NCI-H187 (cell line): ENCODE results near the gene SLC7A1.

ENCODE experiments used
- DNase-seq, 2 experiments: peaks; one replicate each; lab custom pipeline; 2025; lab: John Stamatoyannopoulos, UW

Gene SLC7A1

DNA sequence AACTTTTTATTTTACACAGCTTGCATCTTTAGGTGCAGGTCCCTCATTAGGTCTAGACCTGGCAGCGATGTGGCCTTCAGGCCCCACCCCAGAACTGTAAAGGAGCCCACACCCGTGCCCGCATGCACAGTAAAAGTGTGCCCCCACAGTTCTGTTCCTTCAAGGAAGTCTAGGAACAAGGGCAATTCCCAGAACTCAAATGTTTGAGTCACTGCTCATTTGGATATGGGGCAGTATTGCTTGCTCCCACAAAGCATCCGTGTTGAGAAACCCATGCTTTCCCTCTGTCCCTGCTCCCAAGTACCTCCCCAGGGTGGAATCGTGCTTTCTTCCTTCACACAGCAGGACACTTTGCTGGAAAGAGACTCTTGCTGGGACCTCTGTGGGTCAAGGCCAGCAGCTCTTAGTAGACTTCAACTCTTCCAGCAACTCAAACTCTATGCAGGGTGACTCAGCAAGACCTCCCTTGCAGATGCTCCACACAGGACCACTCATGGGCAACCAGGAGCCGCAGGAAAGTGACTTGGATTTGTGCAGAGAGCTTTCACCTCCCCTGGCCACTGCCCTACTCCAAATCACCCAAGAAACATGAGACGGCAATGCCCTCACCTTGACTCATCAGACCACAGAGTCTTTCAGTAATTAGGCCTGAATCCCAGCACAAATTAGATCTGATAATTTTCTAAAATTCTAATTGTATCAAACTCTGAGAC is 12.3 kb downstream of the SLC7A1 start:
- DNase-seq: no peak

- DNase-seq: no peak
Measured at GRCh38 chr13:29582171-29582570, 13.3 kb downstream of the SLC7A1 start.

- DNase-seq: no peak
Measured at GRCh38 chr13:29581666-29582065, 13.8 kb downstream of the SLC7A1 start.

DNA sequence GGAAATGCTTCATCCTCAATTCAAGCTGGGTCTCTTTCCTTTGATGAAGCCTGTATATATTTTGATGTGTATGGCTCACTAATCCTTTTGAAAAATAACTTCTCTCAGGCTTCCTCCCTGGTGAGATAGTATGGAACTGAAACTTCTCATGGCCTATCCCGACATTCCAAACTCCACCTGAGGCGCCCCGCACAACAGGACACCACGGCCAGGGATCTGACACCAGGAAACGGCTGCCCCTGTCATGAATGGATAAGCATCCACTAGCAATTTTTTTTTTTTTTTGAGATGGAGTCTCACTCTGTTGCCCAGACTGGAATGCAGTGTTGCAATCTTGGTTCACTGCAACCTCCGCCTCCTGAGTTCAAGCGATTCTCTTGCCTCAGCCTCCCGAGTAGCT is 16.4 kb downstream of the SLC7A1 start:
- DNase-seq: no peak

DNA sequence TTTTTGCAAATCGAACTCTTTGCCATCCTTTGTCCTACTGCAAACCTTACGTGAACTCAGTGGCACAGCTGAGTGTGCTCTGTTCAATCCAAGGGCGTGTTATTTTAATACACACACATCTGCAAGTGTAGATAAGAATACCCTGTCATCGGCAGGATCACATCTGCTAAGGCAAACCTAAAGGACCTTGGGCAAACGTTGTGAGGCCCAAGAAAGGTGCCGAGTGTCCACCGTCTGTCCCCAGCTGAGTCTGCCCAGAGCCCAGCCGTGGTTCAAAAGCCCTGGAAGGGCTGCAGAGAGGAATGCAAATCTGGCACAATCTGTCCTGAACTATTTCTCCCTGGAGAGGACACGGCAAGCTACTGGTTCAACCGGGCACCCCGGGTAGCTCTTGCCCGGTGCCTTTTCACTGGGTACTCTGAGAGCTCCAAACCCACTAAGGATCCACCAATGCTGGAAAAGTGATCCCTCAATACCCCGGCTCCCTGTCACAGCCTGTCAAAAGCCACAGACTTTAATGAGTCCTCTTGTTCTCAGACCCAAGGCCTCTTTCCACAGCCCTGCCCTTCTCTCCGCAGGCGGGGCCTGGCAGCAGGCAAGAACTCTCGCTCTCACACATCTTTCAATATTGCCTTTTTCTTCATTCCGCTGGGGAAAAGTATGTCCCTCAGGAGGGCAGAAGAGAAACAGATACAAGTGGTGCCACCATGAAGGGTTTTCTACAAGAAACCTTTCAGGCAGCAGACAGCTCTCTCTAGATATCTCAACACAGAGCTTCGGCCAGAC is 17.0 kb downstream of the SLC7A1 start:
- DNase-seq: no peak

- DNase-seq: no peak
Measured at GRCh38 chr13:29577136-29578051, 18.1 kb downstream of the SLC7A1 start.

- DNase-seq: no peak
Measured at GRCh38 chr13:29576581-29576980, 18.9 kb downstream of the SLC7A1 start.

- DNase-seq: no peak
Measured at GRCh38 chr13:29575098-29575497, 20.4 kb downstream of the SLC7A1 start.

DNA sequence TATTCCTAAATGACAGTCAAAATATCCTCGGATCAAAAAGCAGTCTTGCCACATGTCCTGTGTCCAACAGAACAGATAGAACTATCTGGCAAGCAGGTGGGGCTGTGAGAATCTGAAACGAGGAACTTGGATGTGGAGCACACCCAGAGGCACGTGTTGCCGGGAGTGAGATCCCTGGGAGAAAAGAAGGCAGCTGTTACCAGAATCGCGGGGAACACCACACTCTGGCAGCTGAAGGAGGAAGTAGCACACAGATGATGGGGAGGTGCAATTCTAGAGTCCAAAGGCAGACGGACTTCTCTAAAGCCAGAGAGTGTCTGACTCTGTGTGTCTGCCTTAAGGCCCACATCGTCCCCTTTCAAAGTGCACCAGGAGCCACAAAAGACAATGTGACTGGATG is 22.3 kb downstream of the SLC7A1 start:
- DNase-seq: peak; percentile 8 to 16

DNA sequence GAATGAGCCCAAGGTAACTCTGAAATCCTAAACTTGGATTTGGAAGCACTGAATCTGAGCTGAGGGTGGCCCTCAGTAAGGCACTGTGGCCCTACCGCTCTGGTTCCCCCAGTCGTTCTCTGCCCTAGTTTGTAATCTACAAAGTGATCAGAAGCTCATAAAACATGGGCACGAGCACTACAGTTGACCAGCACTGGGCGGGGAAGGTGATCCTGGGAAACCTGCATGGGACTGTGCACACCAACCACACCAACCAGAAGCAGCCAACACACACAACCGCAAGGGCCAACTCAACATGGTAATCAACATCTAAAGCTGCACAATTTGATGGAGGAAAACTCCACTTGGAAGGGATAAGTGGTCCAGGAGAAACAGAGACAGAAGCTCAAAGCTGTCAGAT is 22.9 kb downstream of the SLC7A1 start:
- no peak for DNase-seq

GRCh38 chr13:29571876-29572570 is 23.5 kb downstream of the SLC7A1 start:
- DNase-seq: no peak

GRCh38 chr13:29570051-29570654 is 25.3 kb downstream of the SLC7A1 start:
- DNase-seq: no peak

- DNase-seq: no peak
Measured at GRCh38 chr13:29569253-29570050, 26.0 kb downstream of the SLC7A1 start.

DNA sequence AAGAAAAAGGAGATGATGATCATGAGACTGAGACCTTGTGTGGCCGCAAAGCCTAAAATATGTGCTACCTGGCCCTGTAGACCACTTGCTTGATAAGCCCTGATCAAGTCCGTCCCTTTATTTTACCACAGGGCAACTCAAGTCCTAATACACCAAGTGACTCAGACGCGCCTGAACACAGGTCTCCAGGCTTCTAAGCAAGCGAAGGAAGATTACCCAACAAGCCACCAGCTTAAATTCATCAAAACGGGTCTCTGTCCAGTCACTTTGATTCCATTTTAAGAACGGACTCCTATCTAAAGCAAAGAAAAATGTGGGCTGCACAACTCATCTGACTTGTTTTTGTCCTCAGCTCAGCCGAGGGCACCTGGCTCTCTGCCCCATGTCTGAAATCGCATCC is 26.8 kb downstream of the SLC7A1 start:
- no peak for DNase-seq

- no peak for DNase-seq
Measured at GRCh38 chr13:29567411-29567810, 28.1 kb downstream of the SLC7A1 start.

DNA sequence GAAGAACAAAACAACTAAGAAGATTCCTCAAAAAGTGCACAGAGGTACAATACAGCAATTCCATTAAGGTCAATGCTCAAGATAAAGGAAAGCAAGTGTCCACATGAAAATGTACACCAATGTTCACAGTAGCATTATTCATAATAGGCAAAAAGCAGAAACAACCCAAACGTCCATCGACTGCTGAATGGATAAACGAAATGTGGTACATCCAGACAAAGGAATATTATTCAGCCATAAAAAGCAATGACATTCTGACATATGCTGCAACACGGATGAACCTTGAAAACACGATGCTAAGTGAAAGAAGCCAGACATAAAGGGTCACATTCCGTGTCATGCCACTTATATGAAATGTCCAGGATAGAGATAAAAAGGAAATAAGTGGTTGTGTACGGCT is 29.3 kb downstream of the SLC7A1 start:
- no peak for DNase-seq

DNA sequence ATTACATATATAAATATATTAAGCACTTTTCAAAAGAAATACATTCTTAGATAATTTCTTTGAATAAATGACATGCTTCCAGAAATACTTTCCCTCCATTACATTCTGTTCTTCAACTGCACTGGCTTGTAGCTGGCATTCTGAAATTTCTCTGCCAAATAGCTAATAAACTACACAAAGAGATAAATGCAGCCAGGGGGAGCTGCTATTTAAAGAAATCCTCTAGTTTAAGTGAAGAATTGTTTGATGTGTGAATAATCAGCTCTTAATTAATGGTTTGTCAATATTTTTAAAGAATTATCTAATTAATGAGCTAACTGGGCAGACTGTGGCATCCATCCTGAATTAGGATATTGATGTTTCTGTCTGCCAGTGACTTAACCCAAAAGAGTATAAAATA is 30.7 kb downstream of the SLC7A1 start:
- DNase-seq: no peak

GRCh38 chr13:29564373-29564772 is 31.1 kb downstream of the SLC7A1 start:
- no peak for DNase-seq

DNA sequence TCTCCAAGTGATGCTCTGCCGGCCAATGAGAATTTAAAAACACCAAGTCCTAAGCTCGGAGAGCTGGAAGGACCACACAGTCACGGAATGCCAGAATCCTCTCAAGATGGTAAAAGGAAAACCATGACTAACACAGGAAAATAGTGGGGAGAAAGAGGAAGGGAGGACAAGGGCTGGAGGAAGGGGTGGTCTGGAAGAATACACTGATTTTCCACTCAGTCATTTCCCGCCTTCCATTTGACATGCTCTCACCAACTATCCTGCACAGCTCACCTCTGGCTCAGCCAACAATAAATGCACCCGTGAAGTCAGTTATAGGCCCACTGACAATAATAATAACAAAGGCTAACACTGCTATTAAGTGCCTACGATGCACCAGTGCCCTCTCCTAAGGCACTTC is 31.5 kb downstream of the SLC7A1 start:
- no peak for DNase-seq

DNA sequence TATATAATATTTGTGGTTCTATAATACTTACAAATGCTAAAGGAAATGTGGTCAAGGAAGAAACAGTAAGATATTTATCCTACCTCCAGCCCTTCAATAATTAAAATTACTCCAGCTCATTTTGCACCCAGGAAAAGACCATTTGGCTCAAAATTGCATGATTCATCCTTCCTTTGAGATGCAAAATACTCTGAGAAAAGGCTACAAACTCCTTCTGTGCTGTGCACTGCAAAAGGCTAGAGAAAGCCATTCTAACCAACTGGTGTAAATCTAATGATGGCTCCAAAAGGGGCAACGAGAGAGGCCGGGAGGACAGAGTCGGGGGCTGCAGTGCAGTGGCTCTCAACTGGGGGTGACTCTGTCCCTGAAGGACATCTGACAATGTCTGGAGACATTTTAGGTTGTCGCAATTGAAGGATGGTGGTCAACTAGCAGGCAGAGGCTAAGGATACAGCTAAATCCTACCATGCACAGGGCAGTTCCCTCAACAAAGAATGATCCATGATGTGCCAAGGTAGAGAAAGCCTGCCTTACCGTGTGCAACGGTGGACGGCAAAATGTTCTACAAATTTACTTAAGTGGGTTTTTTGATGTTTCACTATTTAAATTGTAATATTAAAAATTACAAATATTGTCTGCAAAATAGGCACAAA is 32.6 kb downstream of the SLC7A1 start:
- DNase-seq: no peak
